SK-N-SH treated with all-trans-retinoic acid at 6 μM for 48 hours (cell line): ENCODE results near the gene CDH5.

Source experiments
- ATAC-seq: fragments of 200-7000 bp; cut with Tn5 transposase; 3 replicates; pipeline ENCODE4 v1.9.1; 2020; ENCODE audit warnings: mild to moderate bottlenecking, moderate library complexity
- ARNTL ChIP-seq: fragments of 450-650 bp; formaldehyde crosslinking; IDR thresholded peaks from 2 replicates; pipeline ENCODE4 v1.5.0; 2020; ENCODE audit warnings: low read depth, mild to moderate bottlenecking, moderate library complexity, borderline replicate concordance
- BACH2 ChIP-seq: fragments of 250-450 bp; sonication (Bioruptor Pico); IDR thresholded peaks from 2 replicates; pipeline ENCODE4 v1.9.0; 2021; ENCODE audit warnings: mild to moderate bottlenecking, borderline replicate concordance
- CSDC2 ChIP-seq: fragments of 250-450 bp; sonication (Bioruptor Pico); IDR thresholded peaks from 2 replicates; pipeline ENCODE4 v1.5.0; 2020; ENCODE audit warnings: mild to moderate bottlenecking, moderate library complexity
- CSRNP3 ChIP-seq: fragments of 250-450 bp; sonication (Bioruptor Pico); IDR thresholded peaks from 2 replicates; pipeline ENCODE4 v1.5.1; 2021; ENCODE audit warnings: mild to moderate bottlenecking, moderate library complexity
- ESRRG ChIP-seq: fragments of 250-450 bp; sonication (Bioruptor Pico); IDR thresholded peaks from 2 replicates; pipeline ENCODE4 v1.6.1; 2021; ENCODE audit warnings: mild to moderate bottlenecking
- GLIS3 ChIP-seq: fragments of 250-450 bp; sonication (Bioruptor Pico); IDR thresholded peaks from 2 replicates; pipeline ENCODE4 v1.5.0; 2020; ENCODE audit warnings: mild to moderate bottlenecking, moderate library complexity
- ISL1 ChIP-seq: fragments of 250-450 bp; sonication (Bioruptor Pico); IDR thresholded peaks from 2 replicates; pipeline ENCODE4 v2.1.2; 2022; ENCODE audit warnings: mild to moderate bottlenecking, moderate library complexity
- OSR1 ChIP-seq: fragments of 250-450 bp; sonication (Bioruptor Pico); IDR thresholded peaks from 2 replicates; pipeline ENCODE4 v1.8.0; 2022; ENCODE audit warnings: moderate library complexity, mild to moderate bottlenecking, inconsistent platforms
- POU6F1 ChIP-seq: fragments of 250-450 bp; sonication (Bioruptor Pico); IDR thresholded peaks from 2 replicates; pipeline ENCODE4 v1.8.0; 2021; ENCODE audit warnings: low read depth, mild to moderate bottlenecking, moderate library complexity, borderline replicate concordance
- PPARA ChIP-seq: fragments of 250-450 bp; sonication (Bioruptor Pico); IDR thresholded peaks from 2 replicates; pipeline ENCODE4 v1.5.0; 2020; ENCODE audit warnings: mild to moderate bottlenecking, borderline replicate concordance
- SNAI2 ChIP-seq: fragments of 250-450 bp; sonication (Bioruptor Pico); IDR thresholded peaks from 2 replicates; pipeline ENCODE4 v1.5.0; 2020; ENCODE audit warnings: mild to moderate bottlenecking, moderate library complexity
- TCF4 ChIP-seq: fragments of 250-450 bp; sonication (Bioruptor Pico); IDR thresholded peaks from 2 replicates; pipeline ENCODE4 v1.8.0; 2021; ENCODE audit warnings: mild to moderate bottlenecking, moderate library complexity, borderline replicate concordance
- TOX ChIP-seq: fragments of 250-450 bp; sonication (Bioruptor Pico); IDR thresholded peaks from 2 replicates; pipeline ENCODE4 v1.8.0; 2021; ENCODE audit warnings: mild to moderate bottlenecking, moderate library complexity, borderline replicate concordance
- TSHZ2 ChIP-seq: fragments of 250-450 bp; sonication (Bioruptor Pico); IDR thresholded peaks from 2 replicates; pipeline ENCODE4 v1.5.0; 2020; ENCODE audit warnings: mild to moderate bottlenecking, moderate library complexity
- ZC3H10 ChIP-seq: fragments of 250-450 bp; sonication (Bioruptor Pico); IDR thresholded peaks from 2 replicates; pipeline ENCODE4 v1.5.1; 2021; ENCODE audit warnings: mild to moderate bottlenecking, moderate library complexity
- ZFP3 ChIP-seq: fragments of 250-450 bp; sonication (Bioruptor Pico); IDR thresholded peaks from 2 replicates; pipeline ENCODE4 v1.5.0; 2020; ENCODE audit warnings: mild to moderate bottlenecking, moderate library complexity
- ZFP30 ChIP-seq: fragments of 450-650 bp; formaldehyde crosslinking; IDR thresholded peaks from 2 replicates; pipeline ENCODE4 v1.5.0; 2022; ENCODE audit warnings: mild to moderate bottlenecking, moderate library complexity
- ZNF565 ChIP-seq: fragments of 450-650 bp; formaldehyde crosslinking; conservative IDR thresholded peaks from 2 replicates; pipeline ENCODE4 v1.5.0; 2020; ENCODE audit warnings: low read depth, mild to moderate bottlenecking, moderate library complexity
- ZNF70 ChIP-seq: fragments of 450-650 bp; formaldehyde crosslinking; IDR thresholded peaks from 2 replicates; pipeline ENCODE4 v1.5.0; 2020; ENCODE audit warnings: mild to moderate bottlenecking, moderate library complexity
- ZNF8 ChIP-seq: fragments of 450-650 bp; formaldehyde crosslinking; IDR thresholded peaks from 2 replicates; pipeline ENCODE4 v1.5.0; 2020; ENCODE audit warnings: mild to moderate bottlenecking, moderate library complexity
- TF ChIP-seq, protein P1 (sequence below): fragments of 250-450 bp; sonication (Bioruptor Pico); IDR thresholded peaks from 2 replicates; pipeline ENCODE4 v1.8.0; 2020; ENCODE audit warnings: mild to moderate bottlenecking, moderate library complexity, borderline replicate concordance
- TF ChIP-seq, protein P2 (sequence below): fragments of 250-450 bp; sonication (Bioruptor Pico); IDR thresholded peaks from 2 replicates; pipeline ENCODE4 v1.5.1; 2020; ENCODE audit warnings: low read depth, mild to moderate bottlenecking, moderate library complexity

Gene CDH5

GRCh38 chr16:66430214-66430613 is 63.7 kb downstream of the CDH5 start:
- no peak for ATAC-seq
- TF ChIP-seq, protein P1, sequence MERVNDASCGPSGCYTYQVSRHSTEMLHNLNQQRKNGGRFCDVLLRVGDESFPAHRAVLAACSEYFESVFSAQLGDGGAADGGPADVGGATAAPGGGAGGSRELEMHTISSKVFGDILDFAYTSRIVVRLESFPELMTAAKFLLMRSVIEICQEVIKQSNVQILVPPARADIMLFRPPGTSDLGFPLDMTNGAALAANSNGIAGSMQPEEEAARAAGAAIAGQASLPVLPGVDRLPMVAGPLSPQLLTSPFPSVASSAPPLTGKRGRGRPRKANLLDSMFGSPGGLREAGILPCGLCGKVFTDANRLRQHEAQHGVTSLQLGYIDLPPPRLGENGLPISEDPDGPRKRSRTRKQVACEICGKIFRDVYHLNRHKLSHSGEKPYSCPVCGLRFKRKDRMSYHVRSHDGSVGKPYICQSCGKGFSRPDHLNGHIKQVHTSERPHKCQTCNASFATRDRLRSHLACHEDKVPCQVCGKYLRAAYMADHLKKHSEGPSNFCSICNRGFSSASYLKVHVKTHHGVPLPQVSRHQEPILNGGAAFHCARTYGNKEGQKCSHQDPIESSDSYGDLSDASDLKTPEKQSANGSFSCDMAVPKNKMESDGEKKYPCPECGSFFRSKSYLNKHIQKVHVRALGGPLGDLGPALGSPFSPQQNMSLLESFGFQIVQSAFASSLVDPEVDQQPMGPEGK = no peak
- TF ChIP-seq SNAI2 (CRISPR knock-in tag) (no peak), ZFP30 (no peak), ZNF8 (no peak), TCF4 (no peak), PPARA (CRISPR knock-in tag) (no peak), ISL1 (CRISPR knock-in tag) (no peak), TOX (CRISPR knock-in tag) (no peak), ZNF70 (CRISPR knock-in tag) (no peak)

DNA sequence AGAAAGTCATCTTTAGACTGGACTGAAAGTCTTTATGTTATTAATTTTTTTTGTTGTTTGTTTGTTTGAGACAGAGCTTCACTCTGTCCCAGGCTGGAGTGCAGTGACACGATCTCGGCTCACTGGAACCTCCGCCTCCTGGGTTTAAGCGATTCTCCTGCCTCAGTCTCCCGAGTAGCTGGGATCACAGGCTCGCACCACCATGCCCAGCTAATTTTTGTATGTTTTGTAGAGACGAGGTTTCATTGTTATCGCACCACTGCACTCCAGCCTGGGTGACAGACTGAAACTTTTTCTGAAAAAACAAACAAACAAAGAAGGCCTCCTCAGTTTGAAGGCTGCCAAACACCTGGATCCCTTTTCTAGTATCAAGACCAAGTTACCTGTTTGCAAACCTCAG is 65.3 kb downstream of the CDH5 start:
- ATAC-seq = no peak
- TF ChIP-seq ZNF565 (CRISPR knock-in tag) (no peak), PPARA (CRISPR knock-in tag) (no peak), BACH2 (CRISPR knock-in tag) (no peak), TOX (CRISPR knock-in tag) (no peak), ISL1 (CRISPR knock-in tag) (no peak), POU6F1 (CRISPR knock-in tag) (no peak), OSR1 (no peak), CSRNP3 (CRISPR knock-in tag) (no peak), ARNTL (no peak), CSDC2 (CRISPR knock-in tag) (no peak), ZFP3 (CRISPR knock-in tag) (no peak), ZNF8 (no peak)
- TF ChIP-seq, protein P2, sequence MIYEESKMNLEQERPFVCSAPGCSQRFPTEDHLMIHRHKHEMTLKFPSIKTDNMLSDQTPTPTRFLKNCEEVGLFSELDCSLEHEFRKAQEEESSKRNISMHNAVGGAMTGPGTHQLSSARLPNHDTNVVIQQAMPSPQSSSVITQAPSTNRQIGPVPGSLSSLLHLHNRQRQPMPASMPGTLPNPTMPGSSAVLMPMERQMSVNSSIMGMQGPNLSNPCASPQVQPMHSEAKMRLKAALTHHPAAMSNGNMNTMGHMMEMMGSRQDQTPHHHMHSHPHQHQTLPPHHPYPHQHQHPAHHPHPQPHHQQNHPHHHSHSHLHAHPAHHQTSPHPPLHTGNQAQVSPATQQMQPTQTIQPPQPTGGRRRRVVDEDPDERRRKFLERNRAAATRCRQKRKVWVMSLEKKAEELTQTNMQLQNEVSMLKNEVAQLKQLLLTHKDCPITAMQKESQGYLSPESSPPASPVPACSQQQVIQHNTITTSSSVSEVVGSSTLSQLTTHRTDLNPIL (CRISPR knock-in tag) = no peak
- TF ChIP-seq, protein P1 = no peak

DNA sequence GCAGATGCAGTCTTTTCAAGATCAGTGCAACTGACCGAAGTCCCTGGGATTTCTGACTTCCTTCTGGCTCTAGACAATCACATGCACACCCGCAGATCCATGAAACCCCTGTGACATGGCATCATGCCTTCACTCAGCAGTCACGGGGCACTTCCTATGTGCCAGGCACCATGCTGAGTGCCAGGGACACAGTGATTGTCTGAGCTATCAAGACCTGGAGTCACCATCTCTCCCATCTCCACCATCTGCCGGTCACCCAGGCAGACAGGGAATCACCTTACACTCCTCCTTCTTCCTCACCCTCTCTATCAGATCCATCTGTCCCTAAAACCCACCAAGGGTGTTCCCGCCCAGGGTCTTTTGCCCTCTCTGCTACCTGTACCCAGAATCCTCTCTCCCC is 65.9 kb downstream of the CDH5 start:
- ATAC-seq = no peak
- TF ChIP-seq TOX (CRISPR knock-in tag) (no peak), ESRRG (CRISPR knock-in tag) (no peak), ARNTL (no peak), GLIS3 (CRISPR knock-in tag) (no peak), PPARA (CRISPR knock-in tag) (no peak), ZFP30 (no peak), CSDC2 (CRISPR knock-in tag) (no peak), ZC3H10 (CRISPR knock-in tag) (no peak), SNAI2 (CRISPR knock-in tag) (no peak), TSHZ2 (CRISPR knock-in tag) (no peak), ZNF70 (CRISPR knock-in tag) (no peak), ISL1 (CRISPR knock-in tag) (no peak)
- TF ChIP-seq, protein P2 (CRISPR knock-in tag) = no peak
- TF ChIP-seq, protein P1 = no peak
